ENCODE data around the gene GLYR1.
"Not testable (repeated sequence)": the region's sequence is repeated elsewhere in the genome, so short reads cannot be mapped to it uniquely, and the experiment has no call there.

GLYR1 gene

GRCh38 chr16:4846901-4847773 is at the start of gene GLYR1, which contains the start of gene UBN1:
Gene GLYR1 (minus strand): TSS chr16:4847288. CDS start chr16:4847265, 23 bp downstream.
Gene UBN1 (plus strand): TSS chr16:4847481. CDS start chr16:4852918, 5,437 bp downstream.
- peak within 1 kb of the TSS; percentile 72 for H3K4me3 ChIP-seq (ENCODE audit: low read depth, low read length)
- H3K27ac ChIP-seq (ENCODE audit: low read depth, low read length) = peak within 1 kb of the TSS; percentile 98
- peaks cover 31% of the 10 kb centered on the region for H3K36me3 ChIP-seq (ENCODE audit: control insufficient read depth, insufficient read depth, low read length)
- peaks cover 4% of the 10 kb centered on the region; the same call in 1 of the 2 replicates for H3K4me1 ChIP-seq (ENCODE audit: control insufficient read depth, insufficient read depth, low read length)
- H3K9me3 ChIP-seq (ENCODE audit: control insufficient read depth, insufficient read depth, low read depth, low read length) = no peaks in the 10 kb centered on the region
- peak within 1 kb of the TSS; percentile 98 for H3K9ac ChIP-seq (ENCODE audit: low read length)
- no peaks in the 10 kb centered on the region for H3K27me3 ChIP-seq (ENCODE audit: control insufficient read depth, insufficient read depth, low read length)

- not testable (repeated sequence) for H3K27ac ChIP-seq (ENCODE audit: low read depth, low read length); H3K27me3 ChIP-seq (ENCODE audit: control insufficient read depth, insufficient read depth, low read length); H3K4me1 ChIP-seq (ENCODE audit: control insufficient read depth, insufficient read depth, low read length); H3K9me3 ChIP-seq (ENCODE audit: control insufficient read depth, insufficient read depth, low read depth, low read length); H3K9ac ChIP-seq (ENCODE audit: low read length); H3K4me3 ChIP-seq (ENCODE audit: low read depth, low read length)
- H3K36me3 ChIP-seq (ENCODE audit: control insufficient read depth, insufficient read depth, low read length) = peaks cover 88% of the 10 kb centered on the region
Measured at GRCh38 chr16:4896761-4897160, 49.7 kb upstream of the GLYR1 start.

- Histone ChIP-seq H3K27me3 (ENCODE audit: control insufficient read depth, insufficient read depth, low read length) (no peaks in the 10 kb centered on the region), H3K4me1 (ENCODE audit: control insufficient read depth, insufficient read depth, low read length) (no peaks in the 10 kb centered on the region), H3K36me3 (ENCODE audit: control insufficient read depth, insufficient read depth, low read length) (peaks cover 92% of the 10 kb centered on the region), H3K9me3 (ENCODE audit: control insufficient read depth, insufficient read depth, low read depth, low read length) (0 out of 2 replicates have a peak, but pooled peaks cover 3% of the 10 kb centered on the region), H3K27ac (ENCODE audit: low read depth, low read length) (no peak overlapping the region), H3K4me3 (ENCODE audit: low read depth, low read length) (no peak overlapping the region), H3K9ac (ENCODE audit: low read length) (no peak overlapping the region)
Measured at GRCh38 chr16:4895366-4895765, 48.3 kb upstream of the GLYR1 start.

- no peaks in the 10 kb centered on the region for H3K27me3 ChIP-seq (ENCODE audit: control insufficient read depth, insufficient read depth, low read length)
- H3K9me3 ChIP-seq (ENCODE audit: control insufficient read depth, insufficient read depth, low read depth, low read length) = 0 out of 2 replicates have a peak, but pooled peaks cover 3% of the 10 kb centered on the region
- no peaks in the 10 kb centered on the region for H3K4me1 ChIP-seq (ENCODE audit: control insufficient read depth, insufficient read depth, low read length)
- no peak overlapping the region for H3K9ac ChIP-seq (ENCODE audit: low read length)
- H3K4me3 ChIP-seq (ENCODE audit: low read depth, low read length) = no peak overlapping the region
- no peak overlapping the region for H3K27ac ChIP-seq (ENCODE audit: low read depth, low read length)
- H3K36me3 ChIP-seq (ENCODE audit: control insufficient read depth, insufficient read depth, low read length) = peaks cover 95% of the 10 kb centered on the region
Measured at GRCh38 chr16:4894276-4895150, 47.4 kb upstream of the GLYR1 start.

GRCh38 chr16:4893103-4893862 is 46.2 kb upstream of the GLYR1 start:
- Histone ChIP-seq H3K27me3 (ENCODE audit: control insufficient read depth, insufficient read depth, low read length) (no peaks in the 10 kb centered on the region), H3K27ac (ENCODE audit: low read depth, low read length) (no peak overlapping the region), H3K9me3 (ENCODE audit: control insufficient read depth, insufficient read depth, low read depth, low read length) (0 out of 2 replicates have a peak, but pooled peaks cover 1% of the 10 kb centered on the region), H3K36me3 (ENCODE audit: control insufficient read depth, insufficient read depth, low read length) (peaks cover 91% of the 10 kb centered on the region), H3K4me1 (ENCODE audit: control insufficient read depth, insufficient read depth, low read length) (no peaks in the 10 kb centered on the region), H3K4me3 (ENCODE audit: low read depth, low read length) (no peak overlapping the region), H3K9ac (ENCODE audit: low read length) (no peak overlapping the region)

- H3K4me3 ChIP-seq (ENCODE audit: low read depth, low read length) = no peak overlapping the region
- H3K27ac ChIP-seq (ENCODE audit: low read depth, low read length) = no peak overlapping the region
- H3K9me3 ChIP-seq (ENCODE audit: control insufficient read depth, insufficient read depth, low read depth, low read length) = no peaks in the 10 kb centered on the region
Measured at GRCh38 chr16:4892361-4893102, 45.4 kb upstream of the GLYR1 start.

GRCh38 chr16:4891886-4892216 is 44.8 kb upstream of the GLYR1 start:
- H3K9ac ChIP-seq (ENCODE audit: low read length) = no peak overlapping the region
- H3K4me1 ChIP-seq (ENCODE audit: control insufficient read depth, insufficient read depth, low read length) = no peaks in the 10 kb centered on the region
- no peaks in the 10 kb centered on the region for H3K9me3 ChIP-seq (ENCODE audit: control insufficient read depth, insufficient read depth, low read depth, low read length)
- H3K36me3 ChIP-seq (ENCODE audit: control insufficient read depth, insufficient read depth, low read length) = peaks cover 93% of the 10 kb centered on the region
- no peaks in the 10 kb centered on the region for H3K27me3 ChIP-seq (ENCODE audit: control insufficient read depth, insufficient read depth, low read length)
- no peak overlapping the region for H3K4me3 ChIP-seq (ENCODE audit: low read depth, low read length)
- H3K27ac ChIP-seq (ENCODE audit: low read depth, low read length) = no peak overlapping the region

More at GRCh38 chr16:4892361-4893102, 45.4 kb upstream of the GLYR1 start:
- Histone ChIP-seq H3K36me3 (ENCODE audit: control insufficient read depth, insufficient read depth, low read length) (peaks cover 91% of the 10 kb centered on the region), H3K4me1 (ENCODE audit: control insufficient read depth, insufficient read depth, low read length) (no peaks in the 10 kb centered on the region), H3K9ac (ENCODE audit: low read length) (no peak overlapping the region), H3K27me3 (ENCODE audit: control insufficient read depth, insufficient read depth, low read length) (no peaks in the 10 kb centered on the region)

GRCh38 chr16:4891097-4891885 is 44.2 kb upstream of the GLYR1 start:
- H3K9me3 ChIP-seq (ENCODE audit: control insufficient read depth, insufficient read depth, low read depth, low read length) = no peaks in the 10 kb centered on the region
- no peak overlapping the region for H3K27ac ChIP-seq (ENCODE audit: low read depth, low read length)
- H3K9ac ChIP-seq (ENCODE audit: low read length) = no peak overlapping the region
- peaks cover 94% of the 10 kb centered on the region for H3K36me3 ChIP-seq (ENCODE audit: control insufficient read depth, insufficient read depth, low read length)
- H3K4me1 ChIP-seq (ENCODE audit: control insufficient read depth, insufficient read depth, low read length) = no peaks in the 10 kb centered on the region
- no peaks in the 10 kb centered on the region for H3K27me3 ChIP-seq (ENCODE audit: control insufficient read depth, insufficient read depth, low read length)
- H3K4me3 ChIP-seq (ENCODE audit: low read depth, low read length) = no peak overlapping the region

GRCh38 chr16:4890686-4891085 is 43.6 kb upstream of the GLYR1 start:
- Histone ChIP-seq H3K4me3 (ENCODE audit: low read depth, low read length) (no peak overlapping the region), H3K27me3 (ENCODE audit: control insufficient read depth, insufficient read depth, low read length) (no peaks in the 10 kb centered on the region), H3K36me3 (ENCODE audit: control insufficient read depth, insufficient read depth, low read length) (peaks cover 94% of the 10 kb centered on the region), H3K4me1 (ENCODE audit: control insufficient read depth, insufficient read depth, low read length) (no peaks in the 10 kb centered on the region), H3K9me3 (ENCODE audit: control insufficient read depth, insufficient read depth, low read depth, low read length) (no peaks in the 10 kb centered on the region), H3K9ac (ENCODE audit: low read length) (no peak overlapping the region), H3K27ac (ENCODE audit: low read depth, low read length) (no peak overlapping the region)
